B cell (primary cell): ENCODE results near the gene LAMC2. TPM values are rescaled to one million over a fixed set of nuclear protein-coding genes. Genes with fewer than 3 reads are reported as not detected.

ENCODE experiments used
- ATAC-seq: fragments of 200-7000 bp; cut with Tn5 transposase; one replicate; pipeline ENCODE4 v1.10.0; 2021; ENCODE audit warnings: low read depth, mild to moderate bottlenecking, moderate number of reproducible peaks, moderate library complexity
- CTCF ChIA-PET: fragments of 350-600 bp; sonication (Branson Sonifier 250); formaldehyde crosslinking; loops from one replicate; lab custom pipeline; 2021; ENCODE audit warnings: antibody characterized with exemption, inconsistent platforms; lab: Charles Lee
- POLR2A ChIA-PET: fragments of 350-600 bp; sonication (Branson Sonifier 250); formaldehyde crosslinking; loops from one replicate; lab custom pipeline; 2021; ENCODE audit warnings: antibody characterized with exemption; lab: Charles Lee
- DNase-seq: peaks from one replicate; pipeline ENCODE4 v3.0.0; 2013
- H2AFZ ChIP-seq: 2 replicates; pipeline ENCODE4 v1.6.1; 2012; ENCODE audit warnings: mild to moderate bottlenecking, low read depth, low read length; ENCODE audit not compliant: insufficient read depth, poor library complexity, severe bottlenecking
- H3K27ac ChIP-seq, 2 donors: 1 replicate in 1 of 2; 2 replicates in 1 of 2; pipeline ENCODE4 v1.5.1; 2012 to 2013; ENCODE audit warnings: low read length in 2 of 2, mild to moderate bottlenecking in 2 of 2, moderate library complexity in 1 of 2
- H3K27me3 ChIP-seq, 4 experiments: fragments of 200-600 bp in 1 of 4; sonication (generic) in 1 of 4; replicated peaks in 1 of 4; 1 replicate in 2 of 4; 2 replicates in 2 of 4; pipeline versions ENCODE4 v1.6.1 to v1.7.0; 2013 to 2016; ENCODE audit warnings: low read length in 3 of 4, mild to moderate bottlenecking in 2 of 4, mixed read lengths in 1 of 4, moderate library complexity in 1 of 4; ENCODE audit not compliant: insufficient read depth in 4 of 4, control insufficient read depth in 3 of 4; ENCODE audit errors: control extremely low read depth in 1 of 4
- H3K36me3 ChIP-seq, 2 experiments: replicated peaks in 1 of 2; 1 replicate in 1 of 2; 2 replicates in 1 of 2; pipeline versions ENCODE4 v1.6.1 to v1.7.1; 2013; ENCODE audit warnings: low read length in 1 of 2; ENCODE audit not compliant: insufficient read depth in 2 of 2, control insufficient read depth in 1 of 2; ENCODE audit errors: control extremely low read depth in 1 of 2, extremely low read depth in 1 of 2
- H3K4me1 ChIP-seq, 2 donors: fragments of 200-600 bp in 1 of 2; sonication (generic) in 1 of 2; 1 replicate in 1 of 2; 2 replicates in 1 of 2; pipeline versions ENCODE4 v1.5.1 to v1.6.1; 2013 to 2017; ENCODE audit warnings: low read length in 2 of 2; ENCODE audit not compliant: control insufficient read depth in 2 of 2, insufficient read depth in 2 of 2
- H3K4me2 ChIP-seq: replicated peaks from 2 replicates; pipeline ENCODE3; 2012; ENCODE audit warnings: mild to moderate bottlenecking, low read depth, low read length; ENCODE audit not compliant: poor library complexity, severe bottlenecking
- H3K4me3 ChIP-seq, 5 experiments: fragments of 200-600 bp in 1 of 5; sonication (generic) in 1 of 5; 1 replicate in 3 of 5; 2 replicates in 2 of 5; pipeline versions ENCODE4 v1.5.1 to v1.7.0; 2011 to 2016; ENCODE audit warnings: low read length in 4 of 5, mild to moderate bottlenecking in 4 of 5, low read depth in 2 of 5, control low read depth in 1 of 5, moderate library complexity in 1 of 5; ENCODE audit not compliant: insufficient read depth in 1 of 5; ENCODE audit errors: control extremely low read depth in 1 of 5, extremely low read depth in 1 of 5
- H3K79me2 ChIP-seq: fragments of 200-600 bp; sonication (generic); one replicate; pipeline ENCODE4 v1.6.0; 2016; ENCODE audit warnings: low read length; ENCODE audit not compliant: control insufficient read depth, insufficient read depth
- H3K9ac ChIP-seq: fragments of 200-600 bp; sonication (generic); 2 replicates; pipeline ENCODE4 v1.6.1; 2017; ENCODE audit warnings: mild to moderate bottlenecking, low read length, moderate library complexity
- H3K9me3 ChIP-seq, 3 donors: one replicate each; pipeline versions ENCODE4 v1.6.1 to v1.7.1; 2013; ENCODE audit warnings: low read length in 2 of 3; ENCODE audit not compliant: control insufficient read depth in 2 of 3, insufficient read depth in 1 of 3; ENCODE audit errors: control extremely low read depth in 1 of 3
- H4K20me1 ChIP-seq: 2 replicates; pipeline ENCODE4 v1.6.0; 2012; ENCODE audit warnings: mild to moderate bottlenecking, low read length; ENCODE audit not compliant: insufficient read depth, control insufficient read depth, poor library complexity, severe bottlenecking
- H3K27ac Mint-ChIP-seq: one replicate; pipeline ENCODE4 v1.8.0; 2021; ENCODE audit warnings: mixed read lengths
- H3K27me3 Mint-ChIP-seq: one replicate; pipeline ENCODE4 v1.8.0; 2021; ENCODE audit warnings: mixed read lengths
- H3K4me1 Mint-ChIP-seq: one replicate; pipeline ENCODE4 v1.8.0; 2021; ENCODE audit warnings: mixed read lengths
- H3K4me3 Mint-ChIP-seq: one replicate; pipeline ENCODE4 v1.8.0; 2021; ENCODE audit warnings: mixed read lengths
- H3K9me3 Mint-ChIP-seq: one replicate; pipeline ENCODE4 v1.8.0; 2022; ENCODE audit warnings: mixed read lengths; ENCODE audit not compliant: insufficient read depth
- CTCF ChIP-seq: fragments of 200-600 bp; IDR thresholded peaks from one replicate; pipeline ENCODE4 v1.8.0; 2022; ENCODE audit warnings: antibody characterized with exemption, mild to moderate bottlenecking
- EZH2 ChIP-seq: IDR thresholded peaks from 2 replicates; pipeline ENCODE4 v1.6.1; 2012; ENCODE audit warnings: borderline replicate concordance, low read depth, mild to moderate bottlenecking, moderate library complexity, low read length; ENCODE audit not compliant: insufficient read depth, poor library complexity, severe bottlenecking
- WGBS: methylation state at CpG from one replicate; pipeline ENCODE4 v1.1.5; 2013; ENCODE audit warnings: missing lambda C conversion rate; ENCODE audit not compliant: insufficient coverage; 5-methylcytosine and 5-hydroxymethylcytosine counted together
- intact Hi-C: fragments of 100-400 bp; cut with micrococcal nuclease; formaldehyde crosslinking; loops from one replicate; pipeline ENCODE4 v1.10.0; 2022
- polyA plus RNA-seq: library from polyadenylated mRNA; depleted of rRNA; stranded (reverse); fragments of >200 nt; gene quantifications from 2 replicates; pipeline ENCODE4 v1.2.3, GENCODE V29; 2012
- total RNA-seq, 2 donors: library from RNA; stranded (reverse); fragments of 120-200 nt in 1 of 2; gene quantifications; 1 replicate in 1 of 2; 2 replicates in 1 of 2; pipeline versions ENCODE4 v1.2.3 to v1.2.4, GENCODE V29; 2013 to 2022

Gene LAMC2
- total and polyA plus RNA-seq, 2 donors (not counting 1 experiment from before 2014, with no cell fraction given): not detected

- ATAC-seq (no peak), DNase-seq (no peak)
- Mint-ChIP-seq H3K9me3 (no peaks in the 10 kb centered on the region), H3K27ac (no peak overlapping the region), H3K4me1 (peaks cover 2% of the 10 kb centered on the region), H3K4me3 (no peak overlapping the region), H3K27me3 (peaks cover 39% of the 10 kb centered on the region)
- Histone ChIP-seq H3K9ac (no peak overlapping the region), H2AFZ (no peak overlapping the region), H3K27ac (no peak overlapping the region), H4K20me1 (no peaks in the 10 kb centered on the region), H3K9me3 (no peaks in the 10 kb centered on the region), H3K4me1 (no peaks in the 10 kb centered on the region), H3K36me3 (no peaks in the 10 kb centered on the region), H3K4me3 (no peak overlapping the region), H3K79me2 (no peaks in the 10 kb centered on the region), H3K27me3 (peaks cover 0 to 7% (median 1%) of the 10 kb centered on the region in 4 experiments), H3K4me2 (no peak overlapping the region)
- TF ChIP-seq EZH2 (no peak), CTCF (no peak)
- intact Hi-C loops: no loop called here
- ChIA-PET CTCF (no interaction called here), POLR2A (no interaction called here)
- no CpG with 5 or more reads among the region's 1 CpG for WGBS
These were observed 5.8 kb downstream of the LAMC2 start for GRCh38 chr1:183191833-183192232.

- TF ChIP-seq CTCF: no peak
- TF ChIP-seq EZH2: no peak
- Histone ChIP-seq H3K9me3 (no peaks in the 10 kb centered on the region), H3K4me2 (no peak overlapping the region), H3K27me3 (no peaks in the 10 kb centered on the region), H3K4me1 (no peaks in the 10 kb centered on the region), H3K4me3 (no peak overlapping the region), H3K27ac (no peak overlapping the region), H3K9ac (no peak overlapping the region), H3K79me2 (no peaks in the 10 kb centered on the region), H3K36me3 (no peaks in the 10 kb centered on the region), H2AFZ (no peak overlapping the region), H4K20me1 (no peaks in the 10 kb centered on the region)
- no peak overlapping the region for H3K27ac Mint-ChIP-seq
- WGBS: 100% methylated on average over 1 of the region's 4 CpGs
- H3K4me1 Mint-ChIP-seq: peaks cover 2% of the 10 kb centered on the region
- POLR2A ChIA-PET: no interaction called here
- peaks cover 40% of the 10 kb centered on the region for H3K27me3 Mint-ChIP-seq
- no peak overlapping the region for H3K4me3 Mint-ChIP-seq
- intact Hi-C loops: no loop called here
- CTCF ChIA-PET: no interaction called here
- ATAC-seq (no peak), DNase-seq (no peak)
- H3K9me3 Mint-ChIP-seq: no peaks in the 10 kb centered on the region
These were observed 8.0 kb downstream of the LAMC2 start for GRCh38 chr1:183193963-183194525.
